ES-I3 (cell line): Measurements from ENCODE around the gene B3GAT1.
A peak's percentile ranks its signal among the peaks of the same experiment; 100 is the strongest.
"Not testable (repeated sequence)": the region's sequence is repeated elsewhere in the genome, so short reads cannot be mapped to it uniquely, and the experiment has no call there.

Source experiments
- H3K36me3 ChIP-seq: 2 replicates; pipeline ENCODE4 v1.6.1; 2013; ENCODE audit warnings: mild to moderate bottlenecking, low read length, control low read depth, moderate library complexity; ENCODE audit not compliant: insufficient read depth
- H3K4me1 ChIP-seq: 2 replicates; pipeline ENCODE4 v1.6.1; 2013; ENCODE audit warnings: mild to moderate bottlenecking, control low read depth, low read length; ENCODE audit not compliant: insufficient read depth
- H3K9ac ChIP-seq: 2 replicates; pipeline ENCODE4 v1.6.1; 2013; ENCODE audit warnings: low read depth, mild to moderate bottlenecking, low read length, moderate library complexity
- H3K9me3 ChIP-seq: 2 replicates; pipeline ENCODE4 v1.6.1; 2013; ENCODE audit warnings: mild to moderate bottlenecking, low read length, moderate library complexity; ENCODE audit not compliant: control insufficient read depth, insufficient read depth

The B3GAT1 gene

GRCh38 chr11:134412203-134413042, at the start of gene B3GAT1:
Gene B3GAT1 (minus strand): TSS chr11:134412242. CDS start chr11:134387659, 24,583 bp downstream.
- Histone ChIP-seq H3K4me1 (peaks cover 26% of the 10 kb centered on the region), H3K36me3 (no peaks in the 10 kb centered on the region), H3K9me3 (no peaks in the 10 kb centered on the region), H3K9ac (peak within 1 kb of the TSS; percentile 65)

- no peaks in the 10 kb centered on the region for H3K36me3 ChIP-seq
- no peak overlapping the region for H3K9ac ChIP-seq
- no peaks in the 10 kb centered on the region for H3K9me3 ChIP-seq
- peaks cover 11% of the 10 kb centered on the region for H3K4me1 ChIP-seq
Observed at GRCh38 chr11:134461621-134462020, 49.6 kb upstream of the B3GAT1 start.

GRCh38 chr11:134460881-134461280, 48.8 kb upstream of the B3GAT1 start:
- Histone ChIP-seq H3K9ac (no peak overlapping the region), H3K9me3 (no peaks in the 10 kb centered on the region), H3K4me1 (peaks cover 7% of the 10 kb centered on the region), H3K36me3 (no peaks in the 10 kb centered on the region)

- H3K36me3 ChIP-seq: no peaks in the 10 kb centered on the region
- no peaks in the 10 kb centered on the region for H3K4me1 ChIP-seq
- no peaks in the 10 kb centered on the region for H3K9me3 ChIP-seq
- no peak overlapping the region for H3K9ac ChIP-seq
Observed at GRCh38 chr11:134460062-134460561, 48.1 kb upstream of the B3GAT1 start.

- Histone ChIP-seq H3K9me3 (no peaks in the 10 kb centered on the region), H3K4me1 (no peaks in the 10 kb centered on the region), H3K9ac (no peak overlapping the region), H3K36me3 (no peaks in the 10 kb centered on the region)
Observed at GRCh38 chr11:134459246-134460061, 47.4 kb upstream of the B3GAT1 start.

GRCh38 chr11:134457411-134458007, 45.5 kb upstream of the B3GAT1 start:
- H3K9ac ChIP-seq, H3K4me1 ChIP-seq, H3K9me3 ChIP-seq, H3K36me3 ChIP-seq: not testable (repeated sequence)

GRCh38 chr11:134455516-134455915, 43.5 kb upstream of the B3GAT1 start:
- Histone ChIP-seq H3K9ac (no peak overlapping the region), H3K4me1 (no peaks in the 10 kb centered on the region), H3K9me3 (no peaks in the 10 kb centered on the region), H3K36me3 (no peaks in the 10 kb centered on the region)

GRCh38 chr11:134454146-134454690, 42.2 kb upstream of the B3GAT1 start:
- no peaks in the 10 kb centered on the region for H3K36me3 ChIP-seq
- no peaks in the 10 kb centered on the region for H3K9me3 ChIP-seq
- no peaks in the 10 kb centered on the region for H3K4me1 ChIP-seq
- no peak overlapping the region for H3K9ac ChIP-seq

GRCh38 chr11:134453441-134453840, 41.4 kb upstream of the B3GAT1 start:
- Histone ChIP-seq H3K9ac (no peak overlapping the region), H3K4me1 (no peaks in the 10 kb centered on the region), H3K9me3 (no peaks in the 10 kb centered on the region), H3K36me3 (no peaks in the 10 kb centered on the region)

- Histone ChIP-seq H3K36me3 (no peaks in the 10 kb centered on the region), H3K4me1 (no peaks in the 10 kb centered on the region), H3K9me3 (no peaks in the 10 kb centered on the region), H3K9ac (no peak overlapping the region)
Observed at GRCh38 chr11:134452838-134453155, 40.8 kb upstream of the B3GAT1 start.

- no peaks in the 10 kb centered on the region for H3K36me3 ChIP-seq
- H3K9me3 ChIP-seq: no peaks in the 10 kb centered on the region
Observed at GRCh38 chr11:134452026-134452837, 40.2 kb upstream of the B3GAT1 start.

GRCh38 chr11:134450186-134450585, 38.1 kb upstream of the B3GAT1 start:
- Histone ChIP-seq H3K9me3 (no peaks in the 10 kb centered on the region), H3K4me1 (no peaks in the 10 kb centered on the region), H3K36me3 (no peaks in the 10 kb centered on the region), H3K9ac (no peak overlapping the region)

More at GRCh38 chr11:134452026-134452837, 40.2 kb upstream of the B3GAT1 start:
- Histone ChIP-seq H3K4me1 (no peaks in the 10 kb centered on the region), H3K9ac (no peak overlapping the region)

GRCh38 chr11:134449713-134450112, 37.7 kb upstream of the B3GAT1 start:
- no peaks in the 10 kb centered on the region for H3K4me1 ChIP-seq

GRCh38 chr11:134449051-134449450, 37.0 kb upstream of the B3GAT1 start:
- H3K9ac ChIP-seq: no peak overlapping the region
- H3K36me3 ChIP-seq: no peaks in the 10 kb centered on the region
- no peaks in the 10 kb centered on the region for H3K9me3 ChIP-seq
- no peaks in the 10 kb centered on the region for H3K4me1 ChIP-seq

More at GRCh38 chr11:134449713-134450112, 37.7 kb upstream of the B3GAT1 start:
- Histone ChIP-seq H3K9ac (no peak overlapping the region), H3K9me3 (no peaks in the 10 kb centered on the region), H3K36me3 (no peaks in the 10 kb centered on the region)
